GM21825 (cell line): ENCODE results near the gene HAVCR1.
"Not testable (repeated sequence)": the region's sequence is repeated elsewhere in the genome, so short reads cannot be mapped to it uniquely, and the experiment has no call there.

Source experiments
- ATAC-seq: cut with Tn5 transposase; IDR thresholded peaks from one replicate; pipeline ENCODE4 v1.9.1; 2021; ENCODE audit warnings: mild to moderate bottlenecking, moderate library complexity; ENCODE audit not compliant: unreplicated experiment

The HAVCR1 gene

GRCh38 chr5:157050050-157050449 lies 8.9 kb downstream of the HAVCR1 start:
- no peak for ATAC-seq

DNA sequence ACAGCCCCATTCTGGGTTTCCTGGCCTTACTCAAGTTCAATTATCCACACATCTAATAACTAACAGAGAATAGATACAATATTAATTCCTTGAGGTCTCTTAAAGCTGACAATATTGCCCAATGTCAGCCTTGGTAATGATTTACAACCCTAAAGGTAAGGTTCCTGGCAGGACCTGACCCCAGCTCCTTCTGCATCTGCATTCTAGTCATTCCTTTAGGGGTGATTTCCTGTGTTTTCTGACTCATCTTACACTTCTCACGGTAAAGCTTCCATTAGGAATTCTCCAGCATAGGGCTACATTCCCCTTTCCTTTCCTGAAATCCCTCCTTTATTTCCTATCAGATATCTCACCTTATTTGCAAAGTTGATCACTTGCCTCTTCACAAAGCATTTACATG lies 9.3 kb downstream of the HAVCR1 start:
- no peak for ATAC-seq

- ATAC-seq, result peak; percentile 61
These were observed 11.0 kb downstream of the HAVCR1 start for GRCh38 chr5:157047898-157048297.

- not testable (repeated sequence) for ATAC-seq
These were observed 11.9 kb downstream of the HAVCR1 start for GRCh38 chr5:157047016-157047415.

- ATAC-seq, result no peak
These were observed 12.9 kb downstream of the HAVCR1 start for GRCh38 chr5:157046041-157046440.

DNA sequence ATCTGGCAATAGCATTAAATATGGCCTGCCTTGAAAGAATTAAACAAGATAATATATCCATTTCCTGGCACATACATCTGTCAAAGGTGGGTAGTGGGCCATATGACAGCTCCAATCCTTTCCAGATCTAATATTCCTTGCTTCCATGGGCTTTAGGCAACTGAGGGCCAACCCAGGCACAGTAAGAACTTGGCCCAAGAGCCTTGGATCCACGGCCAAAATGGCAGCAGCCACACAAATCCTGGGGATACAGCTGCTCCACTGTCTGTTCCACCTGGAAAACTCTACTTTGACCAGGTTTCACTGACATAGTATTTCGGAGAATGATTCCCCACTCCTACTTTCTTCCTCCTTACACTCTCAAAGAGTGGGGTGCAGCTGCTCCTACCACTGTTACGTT lies 13.3 kb downstream of the HAVCR1 start:
- ATAC-seq, result no peak

DNA sequence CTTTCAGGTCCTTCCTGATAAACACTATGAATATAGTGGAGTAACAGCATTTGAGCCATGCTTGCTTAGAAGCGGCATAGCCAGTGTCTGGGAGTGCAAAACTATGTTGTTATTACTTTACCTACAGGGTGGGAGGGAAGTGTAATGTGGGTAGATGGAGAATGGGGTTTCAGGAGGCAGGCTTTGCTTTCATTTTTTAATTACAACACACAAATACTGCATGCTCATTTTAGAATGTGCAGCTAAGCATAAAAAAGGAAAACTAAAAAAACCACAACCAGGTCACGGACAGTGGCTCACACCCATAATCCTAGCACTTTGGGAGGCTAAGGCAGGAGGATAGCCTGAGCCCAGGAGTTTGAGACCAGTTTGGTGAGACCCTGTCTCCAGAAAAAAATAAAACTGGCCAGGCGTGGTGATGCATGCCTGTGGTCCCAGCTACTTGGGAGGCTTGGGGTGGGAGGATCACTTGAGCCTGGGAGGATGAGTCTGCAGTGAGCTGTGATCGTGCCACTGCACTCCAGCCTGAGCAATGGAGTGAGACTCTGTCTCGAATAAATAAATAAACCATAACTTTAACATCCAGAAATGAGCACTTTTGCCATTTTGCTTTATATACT lies 20.2 kb downstream of the HAVCR1 start:
- ATAC-seq, result no peak

- ATAC-seq, result not testable (repeated sequence)
These were observed 24.5 kb downstream of the HAVCR1 start for GRCh38 chr5:157034106-157035072.

GRCh38 chr5:157033071-157033583 lies 25.8 kb downstream of the HAVCR1 start:
- ATAC-seq, result no peak

GRCh38 chr5:157030692-157031091 lies 28.2 kb downstream of the HAVCR1 start:
- ATAC-seq, result no peak

- no peak for ATAC-seq
These were observed 29.5 kb downstream of the HAVCR1 start for GRCh38 chr5:157029457-157029856.

GRCh38 chr5:157027663-157028062 lies 31.3 kb downstream of the HAVCR1 start:
- peak; percentile 90 for ATAC-seq

DNA sequence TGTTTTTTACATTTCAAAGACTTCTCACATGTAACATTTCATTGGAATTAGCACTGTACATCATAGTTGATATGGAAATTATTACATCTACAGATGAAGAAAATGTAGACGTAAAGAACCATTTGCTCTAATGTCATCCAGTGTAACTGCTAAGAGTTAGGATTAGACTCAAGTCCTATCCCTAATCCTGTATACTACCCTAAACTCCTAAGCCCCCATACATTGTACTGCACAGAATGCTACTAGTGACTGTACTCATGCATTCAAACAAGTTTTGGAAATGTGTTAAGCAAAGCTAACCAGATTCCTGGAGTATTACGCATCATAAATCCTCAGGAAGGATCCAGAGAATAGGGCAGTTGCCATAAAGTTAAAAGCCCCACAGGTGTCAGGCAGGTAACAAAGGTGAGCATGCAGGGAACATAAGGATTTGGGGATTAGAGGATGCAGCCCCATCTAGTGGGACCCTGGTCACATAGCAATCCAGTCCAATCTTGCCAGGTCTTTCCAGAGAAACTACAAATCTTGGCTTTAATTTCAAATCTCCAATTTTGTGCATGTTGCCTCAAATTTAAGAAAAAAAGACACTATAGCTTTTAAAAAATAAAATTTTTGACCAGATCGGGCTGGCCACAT lies 32.0 kb downstream of the HAVCR1 start:
- no peak for ATAC-seq

- peak; percentile 45 for ATAC-seq
These were observed 33.7 kb downstream of the HAVCR1 start for GRCh38 chr5:157025093-157025698.

DNA sequence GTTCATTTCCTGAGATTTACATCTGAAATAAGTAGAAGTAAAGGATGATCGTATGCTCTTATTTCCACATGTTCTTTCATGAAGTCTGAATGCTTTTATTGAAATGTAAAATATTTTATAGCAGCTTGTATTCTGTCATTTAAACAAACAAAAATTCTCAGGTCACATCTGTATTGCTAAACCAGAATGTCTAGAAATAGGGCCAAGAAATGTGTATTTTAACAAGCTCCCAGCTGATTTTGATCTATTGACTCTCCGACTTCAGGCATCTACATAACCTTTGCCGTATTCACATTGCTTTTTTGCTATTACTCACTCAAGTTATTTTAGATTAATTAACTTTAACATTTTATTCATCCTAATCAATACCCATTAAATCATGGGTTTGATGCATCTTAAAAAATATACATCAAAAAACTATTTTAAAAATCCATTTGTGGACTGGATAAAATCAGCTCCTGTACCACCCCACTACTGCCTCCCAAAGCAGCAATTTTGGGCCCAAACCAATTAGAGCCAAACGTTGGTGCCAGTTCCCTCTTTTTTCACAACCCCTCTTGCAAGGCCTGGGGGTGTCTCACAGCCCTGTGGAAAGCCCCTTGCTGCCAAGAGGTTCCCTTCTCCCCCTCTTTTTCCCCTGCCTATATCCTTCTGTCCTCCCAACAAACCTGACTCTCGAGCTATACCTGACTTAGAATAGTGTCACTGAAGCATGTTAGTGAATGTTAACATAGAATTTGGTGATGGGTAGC lies 34.5 kb downstream of the HAVCR1 start:
- no peak for ATAC-seq

- no peak for ATAC-seq
These were observed 36.9 kb downstream of the HAVCR1 start for GRCh38 chr5:157022024-157022423.

GRCh38 chr5:157020511-157021222 lies 38.2 kb downstream of the HAVCR1 start:
- ATAC-seq, result no peak

GRCh38 chr5:157020002-157020401 lies 38.9 kb downstream of the HAVCR1 start:
- no peak for ATAC-seq

DNA sequence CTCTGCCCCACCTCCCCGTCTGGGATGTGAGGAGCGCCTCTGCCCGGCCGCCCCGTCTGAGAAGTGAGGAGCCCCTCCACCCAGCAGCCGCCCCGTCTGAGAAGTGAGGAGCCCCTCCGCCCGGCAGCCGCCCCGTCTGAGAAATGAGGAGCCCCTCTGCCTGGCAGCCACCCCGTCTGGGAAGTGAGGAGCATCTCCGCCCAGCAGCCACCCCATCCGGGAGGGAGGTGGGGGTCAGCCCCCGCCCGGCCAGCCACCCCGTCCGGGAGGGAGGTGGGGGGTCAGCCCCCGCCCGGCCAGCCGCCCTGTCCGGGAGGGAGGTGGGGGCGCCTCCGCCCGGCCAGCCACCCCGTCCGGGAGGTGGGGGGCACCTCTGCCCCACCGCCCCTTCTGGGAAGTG lies 44.8 kb downstream of the HAVCR1 start:
- not testable (repeated sequence) for ATAC-seq

DNA sequence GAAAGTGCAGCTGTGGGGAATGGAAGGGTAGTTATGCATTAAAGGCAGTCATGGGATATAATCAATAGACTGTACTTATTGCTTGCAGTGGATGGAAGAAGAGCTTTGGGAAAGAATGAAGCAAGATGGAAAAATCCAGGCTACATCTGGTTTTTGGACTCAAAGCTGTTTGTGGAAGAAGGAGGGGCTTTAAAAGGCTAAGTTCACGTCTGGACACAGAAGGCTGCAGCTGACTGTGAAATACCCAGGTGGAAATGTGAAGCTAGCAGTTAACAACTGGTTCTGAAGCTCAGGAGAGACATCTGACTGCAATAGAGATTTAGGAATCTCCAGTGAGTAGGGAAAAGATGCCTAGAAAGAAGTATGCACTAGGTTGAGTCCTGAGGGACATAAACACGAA lies 52.7 kb downstream of the HAVCR1 start:
- no peak for ATAC-seq
